ENCODE results near the gene PARD6B. TPM values are rescaled to one million over a fixed set of nuclear protein-coding genes. Genes with fewer than 3 reads are reported as not detected.

Gene PARD6B
- total and polyA plus RNA-seq, 2 donors (not counting 1 experiment from before 2014, with no cell fraction given) = 0.91 to 6.0 TPM

GRCh38 chr20:50729901-50730764 lies 1.2 kb upstream of the PARD6B start:
- peak; percentile 36 for DNase-seq
- WGBS (ENCODE audit: insufficient coverage) = 49% methylated on average over 18 of the region's 21 CpGs
- peak overlapping the region; percentile 91 for H3K27ac Mint-ChIP-seq
- H3K4me1 Mint-ChIP-seq = peaks cover 19% of the 10 kb centered on the region
- H3K9me3 Mint-ChIP-seq (ENCODE audit: insufficient read depth) = no peaks in the 10 kb centered on the region
- H3K79me2 ChIP-seq (ENCODE audit: control insufficient read depth, insufficient read depth, low read length) = peaks cover 30% of the 10 kb centered on the region
- H3K4me3 Mint-ChIP-seq = peak overlapping the region; percentile 91
- CTCF ChIA-PET = interaction anchor here (0.7 to 1.1 kb wide), 3 partner anchors 19 to 82 kb away, joined by 3 to 4 read pairs (median 3); partner anchors contain the start of gene BCAS4
- H3K9me3 ChIP-seq (ENCODE audit: control extremely low read depth in 1 of 3, control insufficient read depth in 2 of 3, insufficient read depth in 1 of 3, low read length in 2 of 3) = no peaks in the 10 kb centered on the region
- peak overlapping the region; percentile 47 to 81 (median 69) for H3K4me3 ChIP-seq (ENCODE audit: control extremely low read depth in 1 of 5, extremely low read depth in 1 of 5, insufficient read depth in 1 of 5, low read depth in 2 of 5, low read length in 4 of 5)
- H2AFZ ChIP-seq (ENCODE audit: insufficient read depth, low read depth, low read length, poor library complexity, severe bottlenecking) = peak overlapping the region; percentile 99
- H3K4me1 ChIP-seq (ENCODE audit: control insufficient read depth in 2 of 2, insufficient read depth in 2 of 2, low read length in 2 of 2) = peaks cover 15% of the 10 kb centered on the region in 2 donors
- H3K27me3 ChIP-seq (replicated peaks in 1 of 4; ENCODE audit: control extremely low read depth in 1 of 4, control insufficient read depth in 3 of 4, insufficient read depth in 4 of 4, low read length in 3 of 4) = no peaks in the 10 kb centered on the region
- POLR2A ChIA-PET = interaction anchor here (0.7 kb wide), 1 partner anchor 617 kb away, joined by 4 read pairs; the partner anchor contains the start of gene UBE2V1
- peak overlapping the region; percentile 97 for H3K4me2 ChIP-seq (replicated peaks; ENCODE audit: low read depth, low read length, poor library complexity, severe bottlenecking)
- TF ChIP-seq EZH2 (IDR thresholded peaks at IDR 0.05; ENCODE audit: borderline replicate concordance, insufficient read depth, low read depth, low read length, poor library complexity, severe bottlenecking) (no peak), CTCF (IDR thresholded peaks at IDR 0.05) (no peak)
- H3K27me3 Mint-ChIP-seq = peaks cover 4% of the 10 kb centered on the region
- H3K27ac ChIP-seq (ENCODE audit: low read length in 2 of 2) = peak overlapping the region; percentile 39 to 43
- peak overlapping the region; percentile 76 for H3K9ac ChIP-seq (ENCODE audit: low read length)
- H3K36me3 ChIP-seq (replicated peaks in 1 of 2; ENCODE audit: control extremely low read depth in 1 of 2, control insufficient read depth in 1 of 2, extremely low read depth in 1 of 2, insufficient read depth in 2 of 2, low read length in 1 of 2) = no peaks in the 10 kb centered on the region
- ATAC-seq (ENCODE audit: low read depth) = no peak
- no peaks in the 10 kb centered on the region for H4K20me1 ChIP-seq (ENCODE audit: control insufficient read depth, insufficient read depth, low read length, poor library complexity, severe bottlenecking)
- intact Hi-C loops (cut with micrococcal nuclease) = loop anchor here (2.0 to 10.0 kb wide), 7 partner anchors 219 to 1462 kb away; partner anchors contain the start of genes NFATC2, PTPN1, RNF114 and SPATA2

- H3K9ac ChIP-seq (ENCODE audit: low read length) = peak overlapping the region; percentile 76
These were observed 670 bp upstream of the PARD6B start for GRCh38 chr20:50730765-50731054.

More at GRCh38 chr20:50730765-50731054, 670 bp upstream of the PARD6B start:
- ChIA-PET CTCF (interaction anchor here (1.1 kb wide), 1 partner anchor 64 kb away, joined by 3 read pairs; the partner anchor contains the start of gene BCAS4), POLR2A (interaction anchor here (0.7 kb wide), 1 partner anchor 618 kb away, joined by 4 read pairs; the partner anchor contains the start of gene UBE2V1)
- DNase-seq (no peak), ATAC-seq (ENCODE audit: low read depth) (no peak)
- intact Hi-C loops (cut with micrococcal nuclease) = loop anchor here (1.0 to 10.0 kb wide), 11 partner anchors 64 to 1462 kb away; partner anchors contain the start of genes CEBPB, DPM1, MOCS3 and NFATC2
- Histone ChIP-seq H2AFZ (ENCODE audit: insufficient read depth, low read depth, low read length, poor library complexity, severe bottlenecking) (peak overlapping the region; percentile 99), H3K27me3 (replicated peaks in 1 of 4; ENCODE audit: control extremely low read depth in 1 of 4, control insufficient read depth in 3 of 4, insufficient read depth in 4 of 4, low read length in 3 of 4) (no peaks in the 10 kb centered on the region), H3K27ac (ENCODE audit: low read length in 2 of 2) (peak overlapping the region; percentile 39 to 43), H3K4me3 (ENCODE audit: control extremely low read depth in 1 of 5, extremely low read depth in 1 of 5, insufficient read depth in 1 of 5, low read depth in 2 of 5, low read length in 4 of 5) (peak overlapping the region; percentile 47 to 81 (median 69)), H3K4me2 (replicated peaks; ENCODE audit: low read depth, low read length, poor library complexity, severe bottlenecking) (peak overlapping the region; percentile 97), H3K36me3 (replicated peaks in 1 of 2; ENCODE audit: control extremely low read depth in 1 of 2, control insufficient read depth in 1 of 2, extremely low read depth in 1 of 2, insufficient read depth in 2 of 2, low read length in 1 of 2) (no peaks in the 10 kb centered on the region), H4K20me1 (ENCODE audit: control insufficient read depth, insufficient read depth, low read length, poor library complexity, severe bottlenecking) (no peaks in the 10 kb centered on the region), H3K9me3 (ENCODE audit: control extremely low read depth in 1 of 3, control insufficient read depth in 2 of 3, insufficient read depth in 1 of 3, low read length in 2 of 3) (no peaks in the 10 kb centered on the region), H3K79me2 (ENCODE audit: control insufficient read depth, insufficient read depth, low read length) (peaks cover 30% of the 10 kb centered on the region), H3K4me1 (ENCODE audit: control insufficient read depth in 2 of 2, insufficient read depth in 2 of 2, low read length in 2 of 2) (peaks cover 15% of the 10 kb centered on the region in 2 donors)
- Mint-ChIP-seq H3K4me1 (peaks cover 21% of the 10 kb centered on the region), H3K4me3 (peak overlapping the region; percentile 91), H3K27ac (peak overlapping the region; percentile 91), H3K9me3 (ENCODE audit: insufficient read depth) (no peaks in the 10 kb centered on the region), H3K27me3 (peaks cover 4% of the 10 kb centered on the region)
- TF ChIP-seq CTCF (IDR thresholded peaks at IDR 0.05) = no peak
- TF ChIP-seq EZH2 (IDR thresholded peaks at IDR 0.05; ENCODE audit: borderline replicate concordance, insufficient read depth, low read depth, low read length, poor library complexity, severe bottlenecking) = no peak
- under 1% methylated on average over 35 of the region's 35 CpGs for WGBS (ENCODE audit: insufficient coverage)
